Measurements from ENCODE around the gene TSHZ2. TPM values are rescaled to one million over a fixed set of nuclear protein-coding genes. Genes with fewer than 3 reads are reported as not detected.

Gene TSHZ2
- total RNA-seq, 1 donor from 2014 or later = 1.2 TPM

GRCh38 chr20:53127027-53127426, 154.9 kb downstream of the TSHZ2 start:
- FAIRE-seq = no peak
- Mint-ChIP-seq H3K27me3 (ENCODE audit: low read depth, unreplicated experiment) (peaks cover 7% of the 10 kb centered on the region), H3K9me3 (ENCODE audit: unreplicated experiment) (peaks cover 2% of the 10 kb centered on the region), H3K36me3 (ENCODE audit: low read depth, unreplicated experiment) (no peaks in the 10 kb centered on the region), H3K4me3 (ENCODE audit: unreplicated experiment) (no peak overlapping the region), H3K4me1 (ENCODE audit: low read depth, unreplicated experiment) (no peaks in the 10 kb centered on the region), H3K27ac (ENCODE audit: unreplicated experiment) (no peak overlapping the region)
- Histone ChIP-seq H4K20me1 (ENCODE audit: insufficient read depth, low read length) (no peaks in the 10 kb centered on the region), H3K9ac (ENCODE audit: low read length) (no peak overlapping the region), H3K9me3 (ENCODE audit: insufficient read depth, low read depth, low read length) (no peaks in the 10 kb centered on the region), H3K4me3 (ENCODE audit: insufficient read depth, low read depth, low read length) (no peak overlapping the region), H3K27ac (ENCODE audit: low read depth, low read length) (no peak overlapping the region), H3K79me2 (ENCODE audit: insufficient read depth, low read length) (no peaks in the 10 kb centered on the region), H3K27me3 (ENCODE audit: insufficient read depth, low read length) (no peaks in the 10 kb centered on the region), H3K4me2 (ENCODE audit: low read length) (no peak overlapping the region), H3K36me3 (ENCODE audit: insufficient read depth, low read length) (no peaks in the 10 kb centered on the region), H3K4me1 (ENCODE audit: insufficient read depth, low read length) (peaks cover 2% of the 10 kb centered on the region), H2AFZ (ENCODE audit: low read depth, low read length) (no peak overlapping the region)
- DNase-seq (ENCODE audit: low read depth) = no peak
- TF ChIP-seq CTCF (IDR thresholded peaks at IDR 0.05; ENCODE audit: insufficient read depth, low read depth, low read length) = no peak
- no peak for TF ChIP-seq EZH2 (IDR thresholded peaks at IDR 0.05; ENCODE audit: insufficient read depth, low read length)

GRCh38 chr20:53128004-53128403, 155.8 kb downstream of the TSHZ2 start:
- no peak for TF ChIP-seq CTCF (IDR thresholded peaks at IDR 0.05; ENCODE audit: insufficient read depth, low read depth, low read length)
- TF ChIP-seq EZH2 (IDR thresholded peaks at IDR 0.05; ENCODE audit: insufficient read depth, low read length) = no peak
- Histone ChIP-seq H3K4me3 (ENCODE audit: insufficient read depth, low read depth, low read length) (no peak overlapping the region), H3K4me1 (ENCODE audit: insufficient read depth, low read length) (peaks cover 2% of the 10 kb centered on the region), H3K9ac (ENCODE audit: low read length) (no peak overlapping the region), H3K79me2 (ENCODE audit: insufficient read depth, low read length) (no peaks in the 10 kb centered on the region), H3K4me2 (ENCODE audit: low read length) (no peak overlapping the region), H3K27me3 (ENCODE audit: insufficient read depth, low read length) (no peaks in the 10 kb centered on the region), H3K27ac (ENCODE audit: low read depth, low read length) (no peak overlapping the region), H4K20me1 (ENCODE audit: insufficient read depth, low read length) (no peaks in the 10 kb centered on the region), H2AFZ (ENCODE audit: low read depth, low read length) (no peak overlapping the region), H3K36me3 (ENCODE audit: insufficient read depth, low read length) (no peaks in the 10 kb centered on the region), H3K9me3 (ENCODE audit: insufficient read depth, low read depth, low read length) (no peaks in the 10 kb centered on the region)
- H3K4me3 Mint-ChIP-seq (ENCODE audit: unreplicated experiment) = no peak overlapping the region
- H3K27me3 Mint-ChIP-seq (ENCODE audit: low read depth, unreplicated experiment) = peaks cover 14% of the 10 kb centered on the region
- no peaks in the 10 kb centered on the region for H3K4me1 Mint-ChIP-seq (ENCODE audit: low read depth, unreplicated experiment)
- no peaks in the 10 kb centered on the region for H3K36me3 Mint-ChIP-seq (ENCODE audit: low read depth, unreplicated experiment)
- FAIRE-seq = no peak
- no peak overlapping the region for H3K27ac Mint-ChIP-seq (ENCODE audit: unreplicated experiment)
- peaks cover 2% of the 10 kb centered on the region for H3K9me3 Mint-ChIP-seq (ENCODE audit: unreplicated experiment)
- DNase-seq (ENCODE audit: low read depth) = no peak

GRCh38 chr20:53129563-53129962, 157.4 kb downstream of the TSHZ2 start:
- FAIRE-seq (no peak), DNase-seq (ENCODE audit: low read depth) (no peak)
- H3K9ac ChIP-seq (ENCODE audit: low read length) = no peak overlapping the region
- no peaks in the 10 kb centered on the region for H4K20me1 ChIP-seq (ENCODE audit: insufficient read depth, low read length)
- no peaks in the 10 kb centered on the region for H3K4me1 Mint-ChIP-seq (ENCODE audit: low read depth, unreplicated experiment)
- H3K4me3 Mint-ChIP-seq (ENCODE audit: unreplicated experiment) = no peak overlapping the region
- H3K9me3 ChIP-seq (ENCODE audit: insufficient read depth, low read depth, low read length) = no peaks in the 10 kb centered on the region
- H3K36me3 Mint-ChIP-seq (ENCODE audit: low read depth, unreplicated experiment) = no peaks in the 10 kb centered on the region
- no peaks in the 10 kb centered on the region for H3K79me2 ChIP-seq (ENCODE audit: insufficient read depth, low read length)
- no peak overlapping the region for H3K4me3 ChIP-seq (ENCODE audit: insufficient read depth, low read depth, low read length)
- H3K27me3 Mint-ChIP-seq (ENCODE audit: low read depth, unreplicated experiment) = peaks cover 13% of the 10 kb centered on the region
- peaks cover 2% of the 10 kb centered on the region for H3K9me3 Mint-ChIP-seq (ENCODE audit: unreplicated experiment)
- no peak overlapping the region for H2AFZ ChIP-seq (ENCODE audit: low read depth, low read length)
- no peak overlapping the region for H3K27ac Mint-ChIP-seq (ENCODE audit: unreplicated experiment)
- H3K4me1 ChIP-seq (ENCODE audit: insufficient read depth, low read length) = peaks cover 2% of the 10 kb centered on the region
- H3K27me3 ChIP-seq (ENCODE audit: insufficient read depth, low read length) = no peaks in the 10 kb centered on the region
- H3K4me2 ChIP-seq (ENCODE audit: low read length) = no peak overlapping the region
- H3K27ac ChIP-seq (ENCODE audit: low read depth, low read length) = no peak overlapping the region
- no peak for TF ChIP-seq CTCF (IDR thresholded peaks at IDR 0.05; ENCODE audit: insufficient read depth, low read depth, low read length)
- no peak for TF ChIP-seq EZH2 (IDR thresholded peaks at IDR 0.05; ENCODE audit: insufficient read depth, low read length)
- H3K36me3 ChIP-seq (ENCODE audit: insufficient read depth, low read length) = no peaks in the 10 kb centered on the region

Data from astrocyte (in vitro differentiated cells and primary cell).